ENCODE results near the gene RFTN1. TPM values are rescaled to one million over a fixed set of nuclear protein-coding genes. Genes with fewer than 3 reads are reported as not detected.

RFTN1 gene
- total and polyA plus RNA-seq, 4 donors: 4.4 to 20.4 (median 11.9) TPM

- no peaks in the 10 kb centered on the region for H3K27me3 ChIP-seq (ENCODE audit: control insufficient read depth in 4 of 4, insufficient read depth in 4 of 4, low read length in 3 of 4)
- no peak for DNase-seq (ENCODE audit: low spot score)
- H3K9ac ChIP-seq (ENCODE audit: low read depth in 1 of 2, low read length in 2 of 2): no peak overlapping the region
- no peaks in the 10 kb centered on the region for H3K9me3 ChIP-seq (ENCODE audit: control insufficient read depth in 4 of 4, low read length in 3 of 4)
- no peak overlapping the region for H3K27ac ChIP-seq (ENCODE audit: low read depth in 1 of 2, low read length in 2 of 2)
- peaks cover 0 to 13% (median 5%) of the 10 kb centered on the region in 4 donors for H3K36me3 ChIP-seq (ENCODE audit: control insufficient read depth in 4 of 4, insufficient read depth in 3 of 4, low read depth in 1 of 4, low read length in 3 of 4)
- H3K4me3 ChIP-seq (ENCODE audit: low read depth in 1 of 3, low read length in 3 of 3): no peak overlapping the region
- WGBS: 71% methylated on average over 2 of the region's 2 CpGs
- H3K4me1 ChIP-seq (ENCODE audit: control insufficient read depth in 4 of 4, insufficient read depth in 4 of 4, low read length in 3 of 4): no peaks in the 10 kb centered on the region
- no peak for TF ChIP-seq FOXA2 (IDR thresholded peaks at IDR 0.05)
- TF ChIP-seq HNF4G (IDR thresholded peaks at IDR 0.05): no peak
- no peak for TF ChIP-seq GABPA (IDR thresholded peaks at IDR 0.05 in 1 of 2, conservative IDR thresholded peaks at IDR 0.05 in 1 of 2)
- no peak for TF ChIP-seq RXRA (IDR thresholded peaks at IDR 0.05)
- TF ChIP-seq, protein P1, sequence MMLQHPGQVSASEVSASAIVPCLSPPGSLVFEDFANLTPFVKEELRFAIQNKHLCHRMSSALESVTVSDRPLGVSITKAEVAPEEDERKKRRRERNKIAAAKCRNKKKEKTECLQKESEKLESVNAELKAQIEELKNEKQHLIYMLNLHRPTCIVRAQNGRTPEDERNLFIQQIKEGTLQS (IDR thresholded peaks at IDR 0.05): no peak
- no peak for TF ChIP-seq EGR1 (IDR thresholded peaks at IDR 0.05; ENCODE audit: low read depth in 2 of 2)
These were observed 106.9 kb downstream of the RFTN1 start for GRCh38 chr3:16406579-16406978.

DNA sequence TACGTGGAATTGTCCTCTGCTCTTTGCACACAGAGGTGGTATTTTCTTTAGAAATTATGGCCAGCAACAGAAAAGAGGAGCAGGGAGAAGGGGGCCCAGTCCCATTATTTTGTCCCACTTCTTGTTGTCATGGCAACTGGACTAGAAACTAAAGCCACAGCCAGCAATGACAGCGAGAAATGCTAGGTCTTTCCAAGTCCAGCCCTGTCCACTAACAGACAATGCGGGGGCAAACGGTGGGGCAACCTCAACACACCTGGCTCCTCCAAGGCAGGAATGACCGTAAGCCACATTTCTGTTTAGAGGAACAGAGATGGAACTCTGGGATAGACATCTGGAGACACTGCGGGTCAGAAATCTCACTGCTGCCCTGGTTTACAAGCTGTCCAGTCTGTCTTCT lies 107.3 kb downstream of the RFTN1 start:
- H3K4me1 ChIP-seq (ENCODE audit: control insufficient read depth in 4 of 4, insufficient read depth in 4 of 4, low read length in 3 of 4): no peaks in the 10 kb centered on the region
- H3K27me3 ChIP-seq (ENCODE audit: control insufficient read depth in 4 of 4, insufficient read depth in 4 of 4, low read length in 3 of 4): no peaks in the 10 kb centered on the region
- DNase-seq (ENCODE audit: low spot score): no peak
- H3K9ac ChIP-seq (ENCODE audit: low read depth in 1 of 2, low read length in 2 of 2): no peak overlapping the region
- H3K36me3 ChIP-seq (ENCODE audit: control insufficient read depth in 4 of 4, insufficient read depth in 3 of 4, low read depth in 1 of 4, low read length in 3 of 4): peaks cover 0 to 13% (median 5%) of the 10 kb centered on the region in 4 donors
- no peak for TF ChIP-seq RXRA (IDR thresholded peaks at IDR 0.05)
- no peak for TF ChIP-seq RAD21 (IDR thresholded peaks at IDR 0.05)
- no peak for TF ChIP-seq JUND (IDR thresholded peaks at IDR 0.05)
- TF ChIP-seq YY1 (IDR thresholded peaks at IDR 0.05): no peak
- TF ChIP-seq, protein P2, sequence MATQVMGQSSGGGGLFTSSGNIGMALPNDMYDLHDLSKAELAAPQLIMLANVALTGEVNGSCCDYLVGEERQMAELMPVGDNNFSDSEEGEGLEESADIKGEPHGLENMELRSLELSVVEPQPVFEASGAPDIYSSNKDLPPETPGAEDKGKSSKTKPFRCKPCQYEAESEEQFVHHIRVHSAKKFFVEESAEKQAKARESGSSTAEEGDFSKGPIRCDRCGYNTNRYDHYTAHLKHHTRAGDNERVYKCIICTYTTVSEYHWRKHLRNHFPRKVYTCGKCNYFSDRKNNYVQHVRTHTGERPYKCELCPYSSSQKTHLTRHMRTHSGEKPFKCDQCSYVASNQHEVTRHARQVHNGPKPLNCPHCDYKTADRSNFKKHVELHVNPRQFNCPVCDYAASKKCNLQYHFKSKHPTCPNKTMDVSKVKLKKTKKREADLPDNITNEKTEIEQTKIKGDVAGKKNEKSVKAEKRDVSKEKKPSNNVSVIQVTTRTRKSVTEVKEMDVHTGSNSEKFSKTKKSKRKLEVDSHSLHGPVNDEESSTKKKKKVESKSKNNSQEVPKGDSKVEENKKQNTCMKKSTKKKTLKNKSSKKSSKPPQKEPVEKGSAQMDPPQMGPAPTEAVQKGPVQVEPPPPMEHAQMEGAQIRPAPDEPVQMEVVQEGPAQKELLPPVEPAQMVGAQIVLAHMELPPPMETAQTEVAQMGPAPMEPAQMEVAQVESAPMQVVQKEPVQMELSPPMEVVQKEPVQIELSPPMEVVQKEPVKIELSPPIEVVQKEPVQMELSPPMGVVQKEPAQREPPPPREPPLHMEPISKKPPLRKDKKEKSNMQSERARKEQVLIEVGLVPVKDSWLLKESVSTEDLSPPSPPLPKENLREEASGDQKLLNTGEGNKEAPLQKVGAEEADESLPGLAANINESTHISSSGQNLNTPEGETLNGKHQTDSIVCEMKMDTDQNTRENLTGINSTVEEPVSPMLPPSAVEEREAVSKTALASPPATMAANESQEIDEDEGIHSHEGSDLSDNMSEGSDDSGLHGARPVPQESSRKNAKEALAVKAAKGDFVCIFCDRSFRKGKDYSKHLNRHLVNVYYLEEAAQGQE (IDR thresholded peaks at IDR 0.05): no peak
- H3K27ac ChIP-seq (ENCODE audit: low read depth in 1 of 2, low read length in 2 of 2): no peak overlapping the region
- 94% methylated on average over 6 of the region's 6 CpGs for WGBS
- H3K4me3 ChIP-seq (ENCODE audit: low read depth in 1 of 3, low read length in 3 of 3): no peak overlapping the region
- no peaks in the 10 kb centered on the region for H3K9me3 ChIP-seq (ENCODE audit: control insufficient read depth in 4 of 4, low read length in 3 of 4)

DNA sequence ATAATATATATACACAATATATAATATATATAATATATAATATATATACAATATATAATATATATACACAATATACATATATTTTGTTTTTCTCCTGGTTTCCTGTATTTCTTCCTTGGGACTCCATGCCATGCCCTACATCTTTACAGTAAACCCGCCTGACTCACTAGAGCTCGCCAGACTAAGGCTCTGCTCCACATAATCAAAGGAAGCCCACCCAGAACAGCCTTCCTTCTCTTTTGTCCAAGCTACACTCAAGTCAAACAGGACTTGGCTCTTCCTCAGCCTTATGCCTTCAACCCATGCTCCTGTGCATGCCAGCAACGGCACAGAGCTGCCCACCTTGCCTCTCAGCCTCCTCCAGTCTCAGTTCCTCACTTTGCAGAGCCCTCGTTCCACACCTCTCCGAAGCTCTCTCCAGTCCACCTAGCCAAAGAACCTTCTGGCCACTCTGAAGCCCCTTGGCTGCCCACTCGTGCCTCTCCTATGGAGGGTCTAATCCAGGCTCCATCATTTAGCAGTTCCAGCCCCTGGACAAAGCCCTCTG lies 109.1 kb downstream of the RFTN1 start:
- H3K36me3 ChIP-seq (ENCODE audit: control insufficient read depth in 4 of 4, insufficient read depth in 3 of 4, low read depth in 1 of 4, low read length in 3 of 4): peaks cover 0 to 13% (median 5%) of the 10 kb centered on the region in 4 donors
- 95% methylated on average over 6 of the region's 6 CpGs for WGBS
- no peak overlapping the region for H3K4me3 ChIP-seq (ENCODE audit: low read depth in 1 of 3, low read length in 3 of 3)
- H3K9ac ChIP-seq (ENCODE audit: low read depth in 1 of 2, low read length in 2 of 2): no peak overlapping the region
- H3K27me3 ChIP-seq (ENCODE audit: control insufficient read depth in 4 of 4, insufficient read depth in 4 of 4, low read length in 3 of 4): no peaks in the 10 kb centered on the region
- no peaks in the 10 kb centered on the region for H3K9me3 ChIP-seq (ENCODE audit: control insufficient read depth in 4 of 4, low read length in 3 of 4)
- no peak overlapping the region for H3K27ac ChIP-seq (ENCODE audit: low read depth in 1 of 2, low read length in 2 of 2)
- H3K4me1 ChIP-seq (ENCODE audit: control insufficient read depth in 4 of 4, insufficient read depth in 4 of 4, low read length in 3 of 4): no peaks in the 10 kb centered on the region
- no peak for DNase-seq (ENCODE audit: low spot score)
- TF ChIP-seq RXRA (IDR thresholded peaks at IDR 0.05): no peak
- TF ChIP-seq SP1 (IDR thresholded peaks at IDR 0.05): no peak
- TF ChIP-seq HNF4A (conservative IDR thresholded peaks at IDR 0.05): no peak
- no peak for TF ChIP-seq MAX (IDR thresholded peaks at IDR 0.05)

All from liver (tissue), 9 donors.